Suprapubic skin (tissue), 4 donors: Measurements from ENCODE around the gene TNS1. TPM values are rescaled to one million over a fixed set of nuclear protein-coding genes. Genes with fewer than 3 reads are reported as not detected.

Source experiments
- DNase-seq, 2 donors: peaks; one replicate each; pipeline ENCODE4 v3.0.0-alpha.2; 2019; ENCODE audit warnings: low spot score in 2 of 2
- H3K27ac ChIP-seq: fragments of 200-600 bp; sonication (generic); one replicate; pipeline ENCODE4 v1.5.1; 2019
- H3K27me3 ChIP-seq: fragments of 200-600 bp; sonication (generic); one replicate; pipeline ENCODE4 v1.5.1; 2019
- H3K36me3 ChIP-seq: fragments of 200-600 bp; sonication (generic); one replicate; pipeline ENCODE4 v1.5.1; 2019
- H3K4me1 ChIP-seq: fragments of 200-600 bp; sonication (generic); one replicate; pipeline ENCODE4 v1.5.1; 2019
- H3K4me3 ChIP-seq: fragments of 200-600 bp; sonication (generic); one replicate; pipeline ENCODE4 v1.5.1; 2019; ENCODE audit warnings: mild to moderate bottlenecking
- H3K9me3 ChIP-seq: fragments of 200-600 bp; sonication (generic); one replicate; pipeline ENCODE4 v1.5.1; 2019
- CTCF ChIP-seq, 2 donors: fragments of 200-600 bp in 1 of 2; fragments of 450-650 bp in 1 of 2; sonication (generic) in 1 of 2; IDR thresholded peaks; one replicate each; pipeline ENCODE4 v1.5.1; 2016 to 2019; ENCODE audit warnings: antibody characterized with exemption in 2 of 2, mild to moderate bottlenecking in 1 of 2, moderate library complexity in 1 of 2
- EP300 ChIP-seq: sonication (generic); formaldehyde crosslinking; IDR thresholded peaks from one replicate; pipeline ENCODE4 v1.6.1; 2017; ENCODE audit warnings: antibody characterized with exemption
- POLR2A ChIP-seq, 2 donors: fragments of 450-650 bp; IDR thresholded peaks; one replicate each; pipeline ENCODE4 v1.6.1; 2017; ENCODE audit warnings: antibody characterized with exemption in 2 of 2, mild to moderate bottlenecking in 2 of 2, moderate library complexity in 2 of 2
- POLR2AphosphoS5 ChIP-seq, 3 donors: sonication (generic); formaldehyde crosslinking; IDR thresholded peaks; one replicate each; pipeline ENCODE4 v1.6.1; 2017; ENCODE audit warnings: antibody characterized with exemption in 3 of 3
- WGBS: methylation state at CpG from one replicate; pipeline ENCODE4 v1.1.5; 2018; 5-methylcytosine and 5-hydroxymethylcytosine counted together
- total RNA-seq, 4 donors: library from RNA; depleted of rRNA; stranded (reverse); fragments of >200 nt; gene quantifications; one replicate each; pipeline ENCODE4 v1.1.0, GENCODE V29; 2016

The TNS1 gene
- total RNA-seq, 4 donors from 2014 or later = 64.1 to 145 (median 99.5) TPM

DNA sequence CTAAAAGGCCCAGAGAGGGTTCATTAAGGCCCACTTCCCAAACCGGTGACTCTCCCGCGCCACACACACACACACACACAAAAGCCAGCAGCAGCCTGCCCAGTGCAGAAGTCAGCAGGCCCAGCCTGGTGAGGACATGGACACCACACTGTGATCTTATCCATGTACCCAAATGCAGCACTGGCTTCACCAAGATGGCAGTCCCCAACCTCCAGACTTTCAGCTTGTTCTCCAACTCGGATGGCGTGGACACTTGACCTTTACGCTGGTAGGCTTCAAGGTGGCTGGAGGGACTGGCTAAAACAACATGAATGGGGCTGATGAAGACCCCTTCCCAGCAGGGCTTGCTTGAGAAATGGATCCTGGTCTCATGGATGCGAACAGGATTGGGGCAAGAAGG, 50.4 kb downstream of the TNS1 start:
- TF ChIP-seq POLR2AphosphoS5 (IDR thresholded peaks at IDR 0.05) (no peak), EP300 (no peak)
- Histone ChIP-seq H3K27ac (peak overlapping the region; percentile 31), H3K4me1 (peaks cover 74% of the 10 kb centered on the region), H3K27me3 (no peaks in the 10 kb centered on the region), H3K36me3 (no peaks in the 10 kb centered on the region), H3K9me3 (no peaks in the 10 kb centered on the region), H3K4me3 (no peak overlapping the region)
- WGBS = 91% methylated on average over 7 of the region's 7 CpGs
- peak; percentile 46 to 57 for DNase-seq

- no peak for TF ChIP-seq POLR2A (IDR thresholded peaks at IDR 0.05)
- TF ChIP-seq POLR2AphosphoS5 (IDR thresholded peaks at IDR 0.05) = no peak
- no peak for TF ChIP-seq EP300
- no peak for TF ChIP-seq CTCF (IDR thresholded peaks at IDR 0.05)
- Histone ChIP-seq H3K27me3 (no peaks in the 10 kb centered on the region), H3K9me3 (no peaks in the 10 kb centered on the region), H3K27ac (peak overlapping the region; percentile 11), H3K4me3 (no peak overlapping the region), H3K36me3 (no peaks in the 10 kb centered on the region), H3K4me1 (peaks cover 74% of the 10 kb centered on the region)
- peak; percentile 49 to 70 for DNase-seq
- 61% methylated on average over 9 of the region's 11 CpGs for WGBS
These were observed 51.1 kb downstream of the TNS1 start for GRCh38 chr2:217951521-217952247.

- Histone ChIP-seq H3K27ac (no peak overlapping the region), H3K9me3 (no peaks in the 10 kb centered on the region), H3K4me1 (peaks cover 74% of the 10 kb centered on the region), H3K36me3 (no peaks in the 10 kb centered on the region), H3K27me3 (no peaks in the 10 kb centered on the region), H3K4me3 (no peak overlapping the region)
- 59% methylated on average over 4 of the region's 4 CpGs for WGBS
- peak in 1 of 2 donors; percentile 18 for DNase-seq
- TF ChIP-seq POLR2AphosphoS5 (IDR thresholded peaks at IDR 0.05) = no peak
- TF ChIP-seq POLR2A (IDR thresholded peaks at IDR 0.05) = no peak
- no peak for TF ChIP-seq EP300
- no peak for TF ChIP-seq CTCF (IDR thresholded peaks at IDR 0.05)
These were observed 51.7 kb downstream of the TNS1 start for GRCh38 chr2:217951091-217951490.

DNA sequence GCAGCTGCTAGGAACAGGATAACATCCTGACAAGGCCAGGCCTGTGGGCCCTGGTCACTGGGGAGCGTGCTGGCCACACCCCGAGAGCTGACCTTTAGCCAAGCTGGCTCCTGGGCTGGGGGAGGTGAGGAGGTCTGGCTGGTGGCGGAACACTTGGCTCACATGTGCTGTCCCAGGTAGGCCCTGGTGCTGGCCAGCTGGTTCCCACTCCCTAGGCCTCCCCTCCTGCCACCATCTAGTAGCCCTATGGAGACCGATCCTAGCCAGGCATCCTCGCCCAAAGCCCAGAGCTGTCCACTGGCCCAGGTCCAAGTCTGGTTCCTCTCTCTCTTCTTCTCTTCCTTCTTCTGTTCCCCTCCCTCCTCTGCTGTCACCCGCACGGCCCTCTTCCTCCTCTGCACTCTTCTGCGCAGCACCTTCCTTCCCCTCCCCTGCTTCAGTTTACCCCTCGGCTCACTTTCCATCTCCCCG, 52.4 kb downstream of the TNS1 start:
- peak; percentile 69 to 78 for DNase-seq
- Histone ChIP-seq H3K9me3 (no peaks in the 10 kb centered on the region), H3K4me3 (no peak overlapping the region), H3K36me3 (no peaks in the 10 kb centered on the region), H3K27me3 (no peaks in the 10 kb centered on the region), H3K4me1 (peaks cover 74% of the 10 kb centered on the region), H3K27ac (no peak overlapping the region)
- 72% methylated on average over 10 of the region's 10 CpGs for WGBS
- no peak for TF ChIP-seq POLR2AphosphoS5 (IDR thresholded peaks at IDR 0.05)
- TF ChIP-seq CTCF (IDR thresholded peaks at IDR 0.05) = no peak
- TF ChIP-seq POLR2A (IDR thresholded peaks at IDR 0.05) = no peak
- no peak for TF ChIP-seq EP300

DNA sequence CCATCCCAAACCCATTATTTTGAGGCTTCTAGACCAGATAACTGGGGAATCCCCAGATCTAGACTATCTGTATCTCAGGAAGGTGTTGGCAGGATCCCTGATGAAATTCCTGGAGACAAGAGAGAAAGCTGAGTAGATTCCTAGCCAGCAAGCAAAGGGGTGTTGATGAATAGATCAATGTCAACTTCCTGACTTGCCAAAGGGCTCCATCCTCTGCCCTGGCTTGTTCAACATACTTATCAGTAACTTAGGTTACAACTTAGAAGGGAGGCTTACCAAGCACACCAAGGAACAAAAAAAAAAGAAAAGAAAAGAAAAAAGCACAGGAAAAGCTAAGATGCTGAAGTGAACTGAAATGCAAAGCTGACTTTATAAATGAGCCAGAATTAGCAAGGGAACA, 53.3 kb downstream of the TNS1 start:
- no peak for TF ChIP-seq EP300
- no peak for TF ChIP-seq POLR2AphosphoS5 (IDR thresholded peaks at IDR 0.05)
- TF ChIP-seq CTCF (IDR thresholded peaks at IDR 0.05) = no peak
- no peak for TF ChIP-seq POLR2A (IDR thresholded peaks at IDR 0.05)
- H3K4me3 ChIP-seq = no peak overlapping the region
- H3K27ac ChIP-seq = no peak overlapping the region
- H3K4me1 ChIP-seq = peaks cover 70% of the 10 kb centered on the region
- DNase-seq = peak in 1 of 2 donors; percentile 20
- no peaks in the 10 kb centered on the region for H3K36me3 ChIP-seq
- H3K27me3 ChIP-seq = no peaks in the 10 kb centered on the region
- H3K9me3 ChIP-seq = no peaks in the 10 kb centered on the region
